ENCODE results near the gene LARP1B.

DNA sequence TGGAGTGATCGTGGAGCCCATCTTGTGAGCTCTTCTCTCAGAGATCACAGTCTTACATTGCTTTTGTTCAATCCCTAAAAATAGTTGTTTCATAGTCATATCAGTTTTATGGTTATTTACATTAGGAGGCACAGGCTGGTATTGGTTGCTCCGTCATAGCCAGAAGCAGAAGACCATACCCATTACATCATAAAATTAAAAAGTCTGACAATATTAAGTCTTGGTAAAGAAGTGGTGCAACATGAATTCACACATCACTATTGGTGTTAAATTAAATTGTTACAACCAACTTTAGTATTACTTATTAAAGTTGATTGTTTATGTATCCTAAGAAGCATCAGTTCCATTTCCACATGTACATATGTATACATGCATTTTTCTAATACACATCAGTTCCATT is 84.6 kb downstream of the LARP1B start:
- TF ChIP-seq, protein P1, sequence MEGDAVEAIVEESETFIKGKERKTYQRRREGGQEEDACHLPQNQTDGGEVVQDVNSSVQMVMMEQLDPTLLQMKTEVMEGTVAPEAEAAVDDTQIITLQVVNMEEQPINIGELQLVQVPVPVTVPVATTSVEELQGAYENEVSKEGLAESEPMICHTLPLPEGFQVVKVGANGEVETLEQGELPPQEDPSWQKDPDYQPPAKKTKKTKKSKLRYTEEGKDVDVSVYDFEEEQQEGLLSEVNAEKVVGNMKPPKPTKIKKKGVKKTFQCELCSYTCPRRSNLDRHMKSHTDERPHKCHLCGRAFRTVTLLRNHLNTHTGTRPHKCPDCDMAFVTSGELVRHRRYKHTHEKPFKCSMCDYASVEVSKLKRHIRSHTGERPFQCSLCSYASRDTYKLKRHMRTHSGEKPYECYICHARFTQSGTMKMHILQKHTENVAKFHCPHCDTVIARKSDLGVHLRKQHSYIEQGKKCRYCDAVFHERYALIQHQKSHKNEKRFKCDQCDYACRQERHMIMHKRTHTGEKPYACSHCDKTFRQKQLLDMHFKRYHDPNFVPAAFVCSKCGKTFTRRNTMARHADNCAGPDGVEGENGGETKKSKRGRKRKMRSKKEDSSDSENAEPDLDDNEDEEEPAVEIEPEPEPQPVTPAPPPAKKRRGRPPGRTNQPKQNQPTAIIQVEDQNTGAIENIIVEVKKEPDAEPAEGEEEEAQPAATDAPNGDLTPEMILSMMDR (conservative IDR thresholded peaks at IDR 0.05): no peak
- TF ChIP-seq ZFX (IDR thresholded peaks at IDR 0.05): no peak
